ENCODE measurements around the gene CCDC28A. TPM values are rescaled to one million over a fixed set of nuclear protein-coding genes. Genes with fewer than 3 reads are reported as not detected.

CCDC28A gene
- polyA plus RNA-seq (2011; rRNA removed) (7.3 and 17.3 TPM in 2 replicates), polyA minus RNA-seq (2011; rRNA and poly(A)+ RNA removed) (3.6 TPM in 2 replicates)

- Histone ChIP-seq H3K36me3 (ENCODE audit: control insufficient read depth, insufficient read depth, low read length) (no peaks in the 10 kb centered on the region; the same call in 1 of the 2 replicates), H3K4me3 (ENCODE audit: low read depth, low read length) (peak within 1 kb of the TSS; percentile 60), H3K27me3 (ENCODE audit: control insufficient read depth, insufficient read depth, low read length) (no peaks in the 10 kb centered on the region)
- CTCF ChIA-PET: interaction anchor here (0.6 to 1.1 kb wide), 4 partner anchors 183 to 1080 kb away, joined by 3 to 4 read pairs (median 3); no protein-coding TSS in a partner anchor
- POLR2A ChIA-PET: no interaction called here
- no peak for TF ChIP-seq CTCF (IDR thresholded peaks at IDR 0.05; ENCODE audit: insufficient read depth, low read depth, low read length)
- peak; percentile 76 for DNase-seq (ENCODE audit: low read depth)
Observed at GRCh38 chr6:138773177-138774091, at the start of gene CCDC28A. CCDC28A (plus strand) TSS chr6:138773769; CDS start chr6:138776121, 2,352 bp downstream.

- Histone ChIP-seq H3K36me3 (ENCODE audit: control insufficient read depth, insufficient read depth, low read length) (no peaks in the 10 kb centered on the region), H3K4me3 (ENCODE audit: low read depth, low read length) (no peak overlapping the region), H3K27me3 (ENCODE audit: control insufficient read depth, insufficient read depth, low read length) (no peaks in the 10 kb centered on the region)
- no peak for DNase-seq (ENCODE audit: low read depth)
- no peak for TF ChIP-seq CTCF (IDR thresholded peaks at IDR 0.05; ENCODE audit: insufficient read depth, low read depth, low read length)
- POLR2A ChIA-PET: no interaction called here
- CTCF ChIA-PET: no interaction called here
Observed at GRCh38 chr6:138724015-138724414, 49.6 kb upstream of the CCDC28A start.

GRCh38 chr6:138726066-138726756 lies 47.4 kb upstream of the CCDC28A start:
- POLR2A ChIA-PET: interaction anchor here (0.6 kb wide), 1 partner anchor 180 kb away, joined by 28 read pairs; no protein-coding TSS in a partner anchor
- Histone ChIP-seq H3K36me3 (ENCODE audit: control insufficient read depth, insufficient read depth, low read length) (no peaks in the 10 kb centered on the region), H3K27me3 (ENCODE audit: control insufficient read depth, insufficient read depth, low read length) (no peaks in the 10 kb centered on the region), H3K4me3 (ENCODE audit: low read depth, low read length) (no peak overlapping the region)
- TF ChIP-seq CTCF (IDR thresholded peaks at IDR 0.05; ENCODE audit: insufficient read depth, low read depth, low read length): no peak
- DNase-seq (ENCODE audit: low read depth): no peak
- CTCF ChIA-PET: interaction anchor here (1.0 to 1.4 kb wide), 2 partner anchors 11 to 34 kb away, joined by 3 to 4 read pairs; no protein-coding TSS in a partner anchor

GRCh38 chr6:138726757-138727097 lies 46.8 kb upstream of the CCDC28A start:
- Histone ChIP-seq H3K27me3 (ENCODE audit: control insufficient read depth, insufficient read depth, low read length) (no peaks in the 10 kb centered on the region), H3K36me3 (ENCODE audit: control insufficient read depth, insufficient read depth, low read length) (no peaks in the 10 kb centered on the region), H3K4me3 (ENCODE audit: low read depth, low read length) (no peak overlapping the region)
- no peak for TF ChIP-seq CTCF (IDR thresholded peaks at IDR 0.05; ENCODE audit: insufficient read depth, low read depth, low read length)
- DNase-seq (ENCODE audit: low read depth): no peak
- ChIA-PET CTCF (interaction anchor here (1.4 kb wide), 1 partner anchor 12 kb away, joined by 4 read pairs; no protein-coding TSS in a partner anchor), POLR2A (interaction anchor here (0.6 kb wide), 1 partner anchor 180 kb away, joined by 28 read pairs; no protein-coding TSS in a partner anchor)

GRCh38 chr6:138727182-138727581 lies 46.4 kb upstream of the CCDC28A start:
- no peaks in the 10 kb centered on the region for H3K36me3 ChIP-seq (ENCODE audit: control insufficient read depth, insufficient read depth, low read length)
- H3K27me3 ChIP-seq (ENCODE audit: control insufficient read depth, insufficient read depth, low read length): no peaks in the 10 kb centered on the region
- no peak overlapping the region for H3K4me3 ChIP-seq (ENCODE audit: low read depth, low read length)
- TF ChIP-seq CTCF (IDR thresholded peaks at IDR 0.05; ENCODE audit: insufficient read depth, low read depth, low read length): no peak
- ChIA-PET POLR2A (no interaction called here), CTCF (no interaction called here)
- DNase-seq (ENCODE audit: low read depth): no peak
